H1 (cell line): Measurements from ENCODE around the gene IAPP. TPM values are rescaled to one million over a fixed set of nuclear protein-coding genes. Genes with fewer than 3 reads are reported as not detected.

Experiments
- CTCF ChIA-PET: fragments of 300-600 bp; sonication (Branson Sonifier 250); formaldehyde crosslinking; loops from one replicate; lab custom pipeline; 2021; ENCODE audit not compliant: partially characterized antibody; lab: Charles Lee
- POLR2A ChIA-PET: fragments of 300-600 bp; sonication (Branson Sonifier 250); formaldehyde crosslinking; loops from one replicate; lab custom pipeline; 2021; ENCODE audit warnings: inconsistent platforms; ENCODE audit not compliant: partially characterized antibody; lab: Charles Lee
- DNase-seq, 2 experiments: peaks; one replicate each; pipeline versions ENCODE4 v3.0.0 to v3.0.0-alpha.2; 2010 to 2022; ENCODE audit warnings: low spot score in 2 of 2, low read depth in 1 of 2, mixed read lengths in 1 of 2
- FAIRE-seq: peaks from 2 replicates; lab custom pipeline; 2011; peaks lifted over from hg19 to GRCh38; lab: Jason Lieb, UNC
- H2AFZ ChIP-seq: 2 replicates; pipeline ENCODE4 v1.8.1; 2012; ENCODE audit warnings: low read length, inconsistent platforms
- H2AK5ac ChIP-seq: 2 replicates; pipeline ENCODE4 v1.6.1; 2013; ENCODE audit warnings: low read depth, low read length
- H2BK120ac ChIP-seq: replicated peaks from 2 replicates; pipeline ENCODE3; 2013; ENCODE audit warnings: low read depth, low read length, inconsistent platforms
- H2BK12ac ChIP-seq: 2 replicates; pipeline ENCODE4 v1.6.1; 2013; ENCODE audit warnings: low read depth, low read length
- H2BK15ac ChIP-seq: 2 replicates; pipeline ENCODE4 v1.6.1; 2013; ENCODE audit warnings: low read length
- H2BK20ac ChIP-seq: 2 replicates; pipeline ENCODE4 v1.6.1; 2013; ENCODE audit warnings: low read length
- H2BK5ac ChIP-seq: 2 replicates; pipeline ENCODE4 v1.6.1; 2013; ENCODE audit warnings: low read depth, low read length
- H3K14ac ChIP-seq: 2 replicates; pipeline ENCODE4 v1.6.1; 2013; ENCODE audit warnings: inconsistent platforms; ENCODE audit not compliant: insufficient read length
- H3K18ac ChIP-seq: 2 replicates; pipeline ENCODE4 v1.6.1; 2013; ENCODE audit warnings: low read length; ENCODE audit errors: extremely low read depth
- H3K23ac ChIP-seq: 2 replicates; pipeline ENCODE4 v1.6.1; 2013; ENCODE audit warnings: inconsistent platforms; ENCODE audit not compliant: insufficient read length
- H3K23me2 ChIP-seq: 2 replicates; pipeline ENCODE4 v1.6.1; 2013; ENCODE audit warnings: low read depth, low read length
- H3K27ac ChIP-seq: 2 replicates; pipeline ENCODE4 v1.6.1; 2011; ENCODE audit warnings: low read depth, low read length, inconsistent platforms
- H3K27me3 ChIP-seq, 4 experiments: replicated peaks in 1 of 4; 1 replicate in 1 of 4; 2 replicates in 3 of 4; pipeline versions ENCODE4 v1.6.1 to v1.8.1; 2011 to 2013; ENCODE audit warnings: low read length in 3 of 4, mild to moderate bottlenecking in 3 of 4, inconsistent platforms in 2 of 4, mixed read lengths in 2 of 4, moderate library complexity in 1 of 4; ENCODE audit not compliant: control insufficient read depth in 3 of 4, insufficient read depth in 3 of 4; ENCODE audit errors: extremely low read depth in 1 of 4
- H3K36me3 ChIP-seq, 4 experiments: 2 replicates each; pipeline versions ENCODE4 v1.6.1 to v1.8.1; 2011 to 2013; ENCODE audit warnings: mild to moderate bottlenecking in 4 of 4, low read length in 3 of 4, moderate library complexity in 2 of 4, control low read depth in 1 of 4, inconsistent platforms in 1 of 4; ENCODE audit not compliant: insufficient read depth in 4 of 4, control insufficient read depth in 2 of 4
- H3K4ac ChIP-seq: replicated peaks from 2 replicates; pipeline ENCODE3; 2013; ENCODE audit warnings: low read length, low read depth, mixed read lengths, inconsistent platforms; ENCODE audit not compliant: insufficient read length
- H3K4me1 ChIP-seq, 4 experiments: replicated peaks in 1 of 4; 1 replicate in 1 of 4; 2 replicates in 3 of 4; pipeline versions ENCODE4 v1.6.1 to v1.8.1; 2011 to 2013; ENCODE audit warnings: low read length in 3 of 4, inconsistent platforms in 2 of 4, mixed read lengths in 1 of 4; ENCODE audit not compliant: insufficient read depth in 4 of 4, control insufficient read depth in 3 of 4
- H3K4me2 ChIP-seq, 2 experiments: 2 replicates each; pipeline versions ENCODE4 v1.6.1 to v1.8.1; 2011 to 2013; ENCODE audit warnings: low read depth in 2 of 2, low read length in 2 of 2, control low read depth in 1 of 2, inconsistent platforms in 1 of 2, mild to moderate bottlenecking in 1 of 2; ENCODE audit not compliant: insufficient read depth in 1 of 2
- H3K4me3 ChIP-seq, 4 experiments: fragments of 200-600, 300-600 bp in 1 of 4; sonication (generic), shearing (Covaris generic), sonication (Bioruptor Twin) in 1 of 4; 2 replicates each; pipeline versions ENCODE4 v1.5.1 to v1.8.1; 2011 to 2016; ENCODE audit warnings: low read length in 4 of 4, low read depth in 3 of 4, control low read depth in 2 of 4, inconsistent platforms in 2 of 4, mild to moderate bottlenecking in 2 of 4, mixed read lengths in 1 of 4, moderate library complexity in 1 of 4; ENCODE audit not compliant: insufficient read depth in 2 of 4; ENCODE audit errors: extremely low read depth in 1 of 4
- H3K56ac ChIP-seq: replicated peaks from 2 replicates; pipeline ENCODE3; 2013; ENCODE audit warnings: low read depth, mild to moderate bottlenecking, mixed read lengths, low read length, inconsistent platforms; ENCODE audit not compliant: insufficient read length
- H3K79me1 ChIP-seq: 2 replicates; pipeline ENCODE4 v1.6.1; 2013; ENCODE audit warnings: low read depth, low read length, control low read depth
- H3K79me2 ChIP-seq, 2 experiments: 2 replicates each; pipeline versions ENCODE4 v1.6.1 to v1.8.1; 2012 to 2013; ENCODE audit warnings: low read length in 2 of 2, mild to moderate bottlenecking in 2 of 2, inconsistent platforms in 1 of 2; ENCODE audit not compliant: insufficient read depth in 2 of 2, control insufficient read depth in 1 of 2
- H3K9ac ChIP-seq, 4 experiments: replicated peaks in 1 of 4; 1 replicate in 1 of 4; 2 replicates in 3 of 4; pipeline versions ENCODE4 v1.6.1 to v1.8.1; 2011 to 2013; ENCODE audit warnings: low read depth in 3 of 4, low read length in 3 of 4, control low read depth in 2 of 4, mild to moderate bottlenecking in 2 of 4, moderate library complexity in 2 of 4, inconsistent platforms in 1 of 4; ENCODE audit errors: extremely low read depth in 1 of 4
- H3K9me3 ChIP-seq, 2 experiments: 2 replicates each; pipeline versions ENCODE4 v1.6.1 to v1.8.1; 2012 to 2013; ENCODE audit warnings: mild to moderate bottlenecking in 2 of 2, moderate library complexity in 2 of 2, control low read depth in 1 of 2, inconsistent platforms in 1 of 2, low read depth in 1 of 2, low read length in 1 of 2, mixed read lengths in 1 of 2; ENCODE audit not compliant: insufficient read depth in 2 of 2
- H4K20me1 ChIP-seq, 2 experiments: replicated peaks in 1 of 2; 2 replicates each; pipeline versions ENCODE3 to v1.8.1; 2011 to 2013; ENCODE audit warnings: inconsistent platforms in 2 of 2, low read length in 2 of 2, mild to moderate bottlenecking in 1 of 2; ENCODE audit not compliant: insufficient read depth in 2 of 2, control insufficient read depth in 1 of 2
- H4K5ac ChIP-seq: 2 replicates; pipeline ENCODE4 v1.6.1; 2013; ENCODE audit warnings: low read length, low read depth, mixed read lengths, inconsistent platforms; ENCODE audit not compliant: insufficient read length
- H4K8ac ChIP-seq: 2 replicates; pipeline ENCODE4 v1.8.0; 2013; ENCODE audit warnings: mild to moderate bottlenecking, moderate library complexity, low read length, inconsistent platforms; ENCODE audit not compliant: insufficient read depth; ENCODE audit errors: extremely low read depth
- H4K91ac ChIP-seq: replicated peaks from 2 replicates; pipeline ENCODE3; 2013; ENCODE audit warnings: low read length, mixed read lengths, inconsistent platforms; ENCODE audit not compliant: insufficient read length
- ATF2 ChIP-seq: IDR thresholded peaks from 2 replicates; pipeline ENCODE4 v1.6.1; 2012; ENCODE audit warnings: low read length, inconsistent platforms
- ATF3 ChIP-seq: IDR thresholded peaks from 2 replicates; pipeline ENCODE4 v1.6.1; 2011; ENCODE audit warnings: low read depth, mild to moderate bottlenecking, low read length; ENCODE audit not compliant: insufficient read depth
- CHD2 ChIP-seq: IDR thresholded peaks from 2 replicates; pipeline ENCODE4 v1.6.1; 2012; ENCODE audit warnings: low read length, improper control_type of control experiment
- CTBP2 ChIP-seq: IDR thresholded peaks from 2 replicates; pipeline ENCODE4 v1.7.0; 2011; ENCODE audit warnings: borderline replicate concordance, mild to moderate bottlenecking, moderate library complexity, mixed read lengths, low read length; ENCODE audit not compliant: insufficient read depth, insufficient read length
- KDM4A ChIP-seq: IDR thresholded peaks from one replicate; pipeline ENCODE4 v1.7.1; 2012; ENCODE audit warnings: low read depth, mild to moderate bottlenecking, moderate library complexity, low read length, inconsistent platforms; ENCODE audit not compliant: severe bottlenecking
- MAX ChIP-seq: IDR thresholded peaks from 2 replicates; pipeline ENCODE4 v1.6.1; 2012; ENCODE audit warnings: inconsistent platforms
- SIN3A ChIP-seq, 2 experiments: IDR thresholded peaks in 1 of 2; conservative IDR thresholded peaks in 1 of 2; 2 replicates each; pipeline ENCODE4 v1.6.1; 2011 to 2012; ENCODE audit warnings: low read length in 2 of 2, improper control_type of control experiment in 1 of 2, low read depth in 1 of 2, mild to moderate bottlenecking in 1 of 2
- TAF1 ChIP-seq: IDR thresholded peaks from 2 replicates; pipeline ENCODE4 v1.6.1; 2011; ENCODE audit warnings: mild to moderate bottlenecking, low read depth, low read length
- TAF7 ChIP-seq: optimal IDR thresholded peaks from 2 replicates; pipeline ENCODE3; 2011; ENCODE audit warnings: low read depth, mild to moderate bottlenecking, inconsistent platforms, low read length, moderate library complexity, borderline replicate concordance
- WGBS, 2 experiments: shearing (Covaris generic) in 1 of 2; methylation state at CpG; one replicate each; pipeline versions ENCODE4 v1.1.6 to v1.1.7; 2013 to 2015; ENCODE audit warnings: low lambda C conversion rate in 2 of 2, mixed read lengths in 2 of 2, inconsistent platforms in 1 of 2, low coverage in 1 of 2, missing lambda C conversion rate in 1 of 2; ENCODE audit not compliant: insufficient replicate concordance in 2 of 2, insufficient coverage in 1 of 2, insufficient read length in 1 of 2; ENCODE audit errors: extremely low coverage in 1 of 2, missing lambda C conversion rate in 1 of 2; 5-methylcytosine and 5-hydroxymethylcytosine counted together
- polyA plus RNA-seq, 7 experiments: library from polyadenylated mRNA; depleted of rRNA in 3 of 7; stranded (reverse) in 5 of 7; unstranded in 2 of 7; fragments of >200 nt in 5 of 7; fragments of 200-250 nt in 2 of 7; gene quantifications; 1 replicate in 5 of 7; 2 replicates in 1 of 7; 4 replicates in 1 of 7; pipeline versions ENCODE4 v1.2.1 to v1.2.3, GENCODE V29; 2011 to 2013; ENCODE audit warnings: missing spikeins in 2 of 7, mixed read lengths in 2 of 7
- total RNA-seq: library from RNA; stranded (reverse); fragmentation: NEBNext Ultra II Directional; extraction: Animal tissue kit (Norgen Biotek cat#: 25700); gene quantifications from 2 replicates; pipeline ENCODE4 v1.2.1, GENCODE V29; 2021

Gene IAPP
- total and polyA plus RNA-seq, 2 of the 8 experiments (the other 6 are each of a cell fraction or from before 2014, with no cell fraction given) = not detected

- Histone ChIP-seq H4K91ac (peak overlapping the region; percentile 10), H3K36me3 (peaks cover 0 to 18% (median 0%) of the 10 kb centered on the region in 4 experiments; a peak in 2 of 8 replicates), H3K79me2 (no peaks in the 10 kb centered on the region), H3K79me1 (no peaks in the 10 kb centered on the region), H2BK15ac (no peak overlapping the region), H3K27ac (peak overlapping the region; percentile 36; the same call in 1 of the 2 replicates), H3K27me3 (no peaks in the 10 kb centered on the region), H2AFZ (no peak overlapping the region), H3K4me3 (0 out of 8 replicates have a peak overlapping the region, but pooled peaks of 1 of the 4 experiments have one; percentile 10), H2BK5ac (peak overlapping the region; percentile 76; the same call in 1 of the 2 replicates), H3K9me3 (peaks cover 30 to 39% of the 10 kb centered on the region in 2 experiments), H3K4ac (no peak overlapping the region), H3K9ac (no peak overlapping the region), H3K4me2 (peak overlapping the region in 1 of 2 experiments; percentile 36; a peak in 2 of 4 replicates), H3K4me1 (peaks cover 0 to 9% (median 4%) of the 10 kb centered on the region in 4 experiments; a peak in 3 of 7 replicates), H3K14ac (no peak overlapping the region), H2AK5ac (peak overlapping the region; percentile 88), H3K18ac (peak overlapping the region; percentile 36; the same call in 1 of the 2 replicates), H2BK120ac (peak overlapping the region; percentile 83), H3K56ac (no peak overlapping the region), H2BK20ac (peak overlapping the region; percentile 82; the same call in 1 of the 2 replicates), H4K5ac (peak overlapping the region; percentile 51), H4K20me1 (no peaks in the 10 kb centered on the region), H3K23me2 (no peaks in the 10 kb centered on the region; the same call in 1 of the 2 replicates), H3K23ac (no peak overlapping the region), H2BK12ac (peak overlapping the region; percentile 56; the same call in 1 of the 2 replicates), H4K8ac (no peak overlapping the region)
- DNase-seq = no peak
- 81% methylated on average over 2 of the region's 2 CpGs; no CpG with 5 or more reads in 1 of the 2 experiments for WGBS, 2 experiments
- ChIA-PET POLR2A (interaction anchor here (2.0 kb wide), 1 partner anchor 114 kb away, joined by 7 read pairs; the partner anchor contains the start of gene PYROXD1), CTCF (interaction anchor here (1.2 to 2.3 kb wide), 4 partner anchors 10 to 586 kb away, joined by 3 to 8 read pairs (median 6); no protein-coding TSS in a partner anchor)
- FAIRE-seq = no peak
- TF ChIP-seq ATF3 = no peak
- TF ChIP-seq TAF7 = no peak
- TF ChIP-seq ATF2 = no peak
- no peak for TF ChIP-seq KDM4A
- no peak for TF ChIP-seq TAF1
- TF ChIP-seq SIN3A (conservative IDR thresholded peaks at IDR 0.05 in 1 of 2, IDR thresholded peaks at IDR 0.05 in 1 of 2; ENCODE audit: low read depth in 1 of 2, low read length in 2 of 2) = no peak
- TF ChIP-seq MAX = no peak
- TF ChIP-seq CHD2 = no peak
- no peak for TF ChIP-seq CTBP2
Measured at GRCh38 chr12:21323736-21324135, 49.0 kb upstream of the IAPP start.
